GM06990 (cell line): ENCODE data around the gene CASKIN2.

Experiments used
- DNase-seq: peaks from one replicate; pipeline ENCODE4 v3.0.0-alpha.2; 2011; ENCODE audit not compliant: insufficient read length; ENCODE audit errors: extremely low read depth
- H3K27me3 ChIP-seq: replicated peaks from 2 replicates; pipeline ENCODE4 v1.6.0; 2011; ENCODE audit warnings: low read length; ENCODE audit not compliant: control insufficient read depth, insufficient read depth
- H3K36me3 ChIP-seq: 2 replicates; pipeline ENCODE4 v1.5.1; 2011; ENCODE audit warnings: low read length; ENCODE audit not compliant: control insufficient read depth, insufficient read depth
- H3K4me3 ChIP-seq: replicated peaks from 2 replicates; pipeline ENCODE4 v1.5.1; 2011; ENCODE audit warnings: low read depth, mild to moderate bottlenecking, control low read depth, low read length
- TF ChIP-seq, protein P1 (sequence below): IDR thresholded peaks from 2 replicates; pipeline ENCODE4 v1.5.1; 2011; ENCODE audit warnings: low read length, control low read depth, mild to moderate bottlenecking, inconsistent platforms; ENCODE audit not compliant: insufficient read depth, poor library complexity, severe bottlenecking

The CASKIN2 gene

DNA sequence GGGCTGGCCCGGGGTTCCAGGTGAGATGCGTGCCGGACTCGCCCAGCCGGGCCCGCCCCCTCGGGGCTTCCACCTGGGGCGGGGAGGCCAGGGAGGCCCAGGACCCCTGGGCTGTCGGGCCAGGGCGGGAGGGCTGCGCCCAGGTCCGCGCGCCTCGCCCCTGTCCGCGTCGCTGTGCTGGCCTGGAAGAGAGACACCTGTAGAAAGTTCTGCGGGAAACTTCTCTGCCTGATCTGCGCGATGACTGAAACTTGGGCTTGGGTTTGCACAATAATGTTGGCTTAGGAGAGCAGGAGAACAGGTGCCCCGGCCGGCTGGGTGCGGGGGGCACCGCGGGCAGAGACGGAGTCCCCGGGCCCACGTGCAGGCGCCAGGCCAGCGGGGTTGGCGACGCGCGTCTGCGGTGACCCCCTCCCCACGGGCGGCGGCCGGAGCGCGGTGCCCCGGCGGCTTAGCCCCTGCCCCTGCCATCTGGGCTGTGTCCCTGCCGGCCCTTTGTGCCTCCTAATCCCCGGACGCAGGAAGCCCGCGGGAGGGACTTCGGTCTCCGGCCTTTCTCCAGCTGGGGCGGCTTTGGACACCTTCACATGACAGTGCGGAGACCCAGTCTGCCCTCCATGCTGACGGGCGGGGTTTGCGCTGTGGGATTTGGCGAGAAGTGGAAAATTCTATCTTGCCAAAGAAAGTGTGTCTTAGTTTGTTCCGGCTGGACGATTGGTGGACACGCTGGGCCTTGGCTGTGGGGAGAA is 10.6 kb upstream of the CASKIN2 start:
- DNase-seq, result no peak
- peak overlapping the region; percentile 66 for H3K4me3 ChIP-seq
- H3K27me3 ChIP-seq, result no peaks in the 10 kb centered on the region
- TF ChIP-seq, protein P1, sequence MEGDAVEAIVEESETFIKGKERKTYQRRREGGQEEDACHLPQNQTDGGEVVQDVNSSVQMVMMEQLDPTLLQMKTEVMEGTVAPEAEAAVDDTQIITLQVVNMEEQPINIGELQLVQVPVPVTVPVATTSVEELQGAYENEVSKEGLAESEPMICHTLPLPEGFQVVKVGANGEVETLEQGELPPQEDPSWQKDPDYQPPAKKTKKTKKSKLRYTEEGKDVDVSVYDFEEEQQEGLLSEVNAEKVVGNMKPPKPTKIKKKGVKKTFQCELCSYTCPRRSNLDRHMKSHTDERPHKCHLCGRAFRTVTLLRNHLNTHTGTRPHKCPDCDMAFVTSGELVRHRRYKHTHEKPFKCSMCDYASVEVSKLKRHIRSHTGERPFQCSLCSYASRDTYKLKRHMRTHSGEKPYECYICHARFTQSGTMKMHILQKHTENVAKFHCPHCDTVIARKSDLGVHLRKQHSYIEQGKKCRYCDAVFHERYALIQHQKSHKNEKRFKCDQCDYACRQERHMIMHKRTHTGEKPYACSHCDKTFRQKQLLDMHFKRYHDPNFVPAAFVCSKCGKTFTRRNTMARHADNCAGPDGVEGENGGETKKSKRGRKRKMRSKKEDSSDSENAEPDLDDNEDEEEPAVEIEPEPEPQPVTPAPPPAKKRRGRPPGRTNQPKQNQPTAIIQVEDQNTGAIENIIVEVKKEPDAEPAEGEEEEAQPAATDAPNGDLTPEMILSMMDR, result no peak
- peaks cover 2% of the 10 kb centered on the region for H3K36me3 ChIP-seq

DNA sequence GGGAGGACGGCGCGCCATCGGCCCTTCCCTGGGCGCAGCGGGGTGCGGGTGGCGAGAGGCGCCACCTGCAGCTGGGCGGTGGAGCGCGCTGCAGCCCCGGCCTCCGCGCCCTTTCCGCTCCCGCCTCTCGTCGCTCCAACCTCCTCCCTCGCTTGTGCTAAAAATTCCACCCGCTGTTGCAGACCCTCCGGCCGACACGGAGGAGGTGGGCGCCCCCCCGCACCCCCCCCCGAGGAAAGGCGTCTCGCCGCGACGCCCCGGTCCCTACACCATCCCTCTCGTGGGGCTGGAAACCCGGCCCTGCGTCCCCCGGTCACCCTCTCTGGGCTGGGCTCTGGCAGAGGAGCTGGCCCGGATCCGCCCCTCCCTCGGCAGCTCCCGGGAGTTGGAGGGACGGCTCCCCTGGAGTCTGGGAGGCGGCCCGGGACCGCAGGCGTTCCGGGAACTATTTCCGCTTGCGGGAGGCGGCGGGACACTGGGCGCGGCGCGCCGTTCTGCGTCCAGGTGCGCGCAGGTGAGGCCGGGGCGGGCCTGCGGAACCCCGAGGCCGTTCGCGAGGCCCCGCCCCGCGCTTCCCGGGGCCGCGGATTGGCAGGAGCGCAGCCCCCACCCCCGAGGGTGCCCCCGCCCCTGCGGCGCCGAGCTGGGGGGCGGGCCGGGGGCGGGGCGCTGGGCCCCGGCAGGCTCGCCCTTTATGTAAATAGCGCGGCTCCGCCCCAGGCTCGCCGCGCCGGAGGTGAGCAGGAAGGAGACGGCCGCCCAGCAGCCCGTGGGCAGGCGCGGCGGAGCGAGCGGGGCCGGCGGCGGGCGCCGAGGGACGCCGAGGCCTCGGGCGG is 9.9 kb upstream of the CASKIN2 start, which contains the start of gene LLGL2:
Gene LLGL2 (plus strand): TSS at position 728 of the 836 bp plus-strand sequence. CDS start 17,730 bp downstream, outside the sequence.
- no peaks in the 10 kb centered on the region for H3K27me3 ChIP-seq
- H3K36me3 ChIP-seq, result peaks cover 2% of the 10 kb centered on the region
- DNase-seq, result peak; percentile 88
- peak within 1 kb of the TSS; percentile 66 for H3K4me3 ChIP-seq
- TF ChIP-seq, protein P1, result peak; percentile 36

DNA sequence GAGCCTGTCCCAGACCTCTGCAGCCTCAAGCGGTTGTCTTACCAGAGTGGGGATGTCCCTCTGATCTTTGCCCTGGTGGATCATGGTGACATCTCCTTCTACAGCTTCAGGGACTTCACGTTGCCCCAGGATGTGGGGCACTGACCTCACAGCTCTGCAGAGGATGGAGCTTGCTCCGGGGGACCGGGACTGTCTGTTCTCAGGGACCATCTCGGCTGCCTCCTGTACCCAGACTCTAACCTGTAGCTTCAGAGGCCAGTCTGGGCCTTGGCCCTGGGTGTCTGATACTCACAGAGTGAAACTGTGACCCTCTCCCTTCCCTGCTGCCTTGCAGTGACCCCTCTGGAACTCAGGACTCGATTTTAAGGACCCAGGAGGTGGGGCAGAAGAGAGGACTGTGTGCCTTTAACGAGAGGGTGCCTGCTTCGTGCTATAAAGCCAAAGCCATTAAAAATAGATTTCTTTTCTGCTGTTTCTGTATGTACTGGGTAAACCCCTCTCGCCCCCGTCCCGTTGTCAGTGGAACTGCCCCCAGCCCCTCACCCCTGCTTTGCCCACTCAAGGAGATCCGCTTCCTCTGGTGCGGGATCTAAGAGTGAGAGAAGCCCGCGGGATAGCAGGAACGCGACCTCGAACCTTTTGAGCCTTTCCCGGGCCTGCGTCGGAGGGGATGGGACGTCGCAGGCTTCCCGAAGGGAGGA is 9.1 kb upstream of the CASKIN2 start:
- TF ChIP-seq, protein P1, result no peak
- Histone ChIP-seq H3K4me3 (no peak overlapping the region), H3K36me3 (peaks cover 2% of the 10 kb centered on the region), H3K27me3 (no peaks in the 10 kb centered on the region)
- no peak for DNase-seq

DNA sequence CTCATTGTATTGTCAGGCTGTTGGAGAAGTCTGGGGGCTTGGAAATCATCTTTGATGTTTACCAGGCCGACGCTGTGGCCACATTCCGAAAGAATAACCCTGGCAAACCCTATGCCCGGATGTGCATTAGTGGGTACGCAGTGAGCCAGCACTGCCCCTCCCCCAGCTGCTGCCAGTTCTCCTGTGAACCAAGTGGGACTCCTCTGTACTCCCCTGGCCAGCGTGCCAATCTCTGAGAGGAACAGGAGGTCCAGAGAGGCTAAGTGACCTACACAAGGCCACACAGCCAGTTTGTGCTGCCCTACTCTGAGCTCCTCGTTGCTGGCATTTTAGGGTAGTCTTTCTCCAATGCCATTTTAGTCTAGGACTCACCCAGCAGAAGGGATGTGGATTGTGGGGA is 8.3 kb upstream of the CASKIN2 start:
- no peak overlapping the region for H3K4me3 ChIP-seq
- peaks cover 4% of the 10 kb centered on the region for H3K36me3 ChIP-seq
- no peaks in the 10 kb centered on the region for H3K27me3 ChIP-seq
- TF ChIP-seq, protein P1, result no peak
- no peak for DNase-seq

DNA sequence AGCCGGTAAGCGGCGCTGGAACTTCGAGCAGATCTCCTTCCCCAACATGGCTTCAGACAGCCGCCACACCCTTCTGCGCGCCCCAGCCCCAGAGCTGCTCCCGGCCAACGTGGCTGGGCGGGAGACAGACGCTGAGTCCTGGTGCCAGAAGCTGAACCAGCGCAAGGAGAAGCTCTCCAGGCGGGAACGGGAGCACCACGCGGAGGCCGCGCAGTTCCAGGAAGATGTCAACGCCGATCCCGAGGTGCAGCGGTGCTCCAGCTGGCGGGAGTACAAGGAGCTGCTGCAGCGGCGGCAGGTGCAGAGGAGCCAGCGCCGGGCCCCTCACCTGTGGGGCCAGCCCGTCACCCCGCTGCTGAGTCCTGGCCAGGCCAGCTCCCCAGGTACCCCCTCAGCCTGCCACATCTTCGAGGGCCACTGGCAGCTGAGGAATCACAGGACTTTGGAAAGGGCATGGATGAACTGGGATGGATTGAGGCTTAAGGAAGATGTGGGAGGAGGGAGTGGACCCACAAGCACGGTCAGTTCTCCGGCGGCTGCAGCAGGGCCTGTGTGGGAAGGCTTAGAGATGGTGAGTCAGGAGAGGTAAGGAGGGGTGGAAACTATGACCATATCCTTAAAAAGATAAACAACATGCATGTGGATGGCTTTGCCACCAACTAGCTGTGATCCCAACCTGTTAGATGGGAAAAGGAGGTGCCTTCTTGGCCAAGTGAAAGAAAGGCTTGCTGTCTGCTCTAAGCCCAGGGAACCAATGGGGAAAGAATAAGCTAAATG is 6.8 kb upstream of the CASKIN2 start:
- H3K27me3 ChIP-seq, result no peaks in the 10 kb centered on the region
- TF ChIP-seq, protein P1, result no peak

More for the DNA sequence above, 6.8 kb upstream of the CASKIN2 start:
- H3K4me3 ChIP-seq, result no peak overlapping the region
- no peak for DNase-seq
- H3K36me3 ChIP-seq, result peaks cover 4% of the 10 kb centered on the region
